Type B pancreatic cell (in vitro differentiated cells): ENCODE measurements around the gene ERV3-1. TPM values are rescaled to one million over a fixed set of nuclear protein-coding genes. Genes with fewer than 3 reads are reported as not detected.
"Not testable (repeated sequence)": the region's sequence is repeated elsewhere in the genome, so short reads cannot be mapped to it uniquely, and the experiment has no call there.

ENCODE experiments used
- DNase-seq: peaks from one replicate; pipeline ENCODE4 v3.0.0; 2021; ENCODE audit warnings: mixed read lengths; ENCODE audit not compliant: unreplicated experiment; ENCODE audit errors: extremely low spot score
- H3K27ac Mint-ChIP-seq: 2 replicates; pipeline ENCODE4 v1.8.0; 2021; ENCODE audit warnings: mild to moderate bottlenecking, mixed read lengths
- H3K27me3 Mint-ChIP-seq: 2 replicates; pipeline ENCODE4 v1.8.0; 2021; ENCODE audit warnings: mixed read lengths
- H3K36me3 Mint-ChIP-seq: 2 replicates; pipeline ENCODE4 v1.8.0; 2021; ENCODE audit warnings: mixed read lengths
- H3K4me1 Mint-ChIP-seq: one replicate; pipeline ENCODE4 v1.8.0; 2021; ENCODE audit warnings: mixed read lengths; ENCODE audit not compliant: unreplicated experiment
- H3K4me3 Mint-ChIP-seq: 2 replicates; pipeline ENCODE4 v1.8.0; 2021; ENCODE audit warnings: mild to moderate bottlenecking, mixed read lengths
- H3K9me3 Mint-ChIP-seq: 2 replicates; pipeline ENCODE4 v1.8.0; 2021; ENCODE audit warnings: mixed read lengths
- CTCF ChIP-seq: fragments of 200-600 bp; sonication (generic); conservative IDR thresholded peaks from 2 replicates; pipeline ENCODE4 v1.5.0; 2021; ENCODE audit warnings: antibody characterized with exemption, mild to moderate bottlenecking
- total RNA-seq: library from RNA; stranded (reverse); gene quantifications from 2 replicates; pipeline ENCODE4 v1.2.1, GENCODE V29; 2021; ENCODE audit warnings: low replicate concordance

Gene ERV3-1
- total RNA-seq, 1 donor from 2014 or later: 31.6 TPM

GRCh38 chr7:65037740-65038688 lies 31.5 kb upstream of the ERV3-1 start:
- TF ChIP-seq CTCF: peak; percentile 71
- Mint-ChIP-seq H3K4me3 (peak overlapping the region; percentile 84), H3K4me1 (peaks cover 13% of the 10 kb centered on the region), H3K27ac (peak overlapping the region; percentile 82), H3K36me3 (no peaks in the 10 kb centered on the region), H3K27me3 (no peaks in the 10 kb centered on the region), H3K9me3 (no peaks in the 10 kb centered on the region)
- peak; percentile 93 for DNase-seq

- H3K36me3 Mint-ChIP-seq, H3K9me3 Mint-ChIP-seq, H3K27me3 Mint-ChIP-seq, H3K4me3 Mint-ChIP-seq, DNase-seq, H3K27ac Mint-ChIP-seq: not testable (repeated sequence)
- peaks cover 13% of the 10 kb centered on the region for H3K4me1 Mint-ChIP-seq
These were observed 30.0 kb upstream of the ERV3-1 start for GRCh38 chr7:65036526-65036925.

GRCh38 chr7:65035469-65035868 lies 29.0 kb upstream of the ERV3-1 start:
- H3K36me3 Mint-ChIP-seq, H3K27ac Mint-ChIP-seq, DNase-seq, H3K27me3 Mint-ChIP-seq, H3K9me3 Mint-ChIP-seq: not testable (repeated sequence)
- peak overlapping the region; percentile 17 for H3K4me3 Mint-ChIP-seq
- peaks cover 13% of the 10 kb centered on the region for H3K4me1 Mint-ChIP-seq

- H3K9me3 Mint-ChIP-seq, H3K4me3 Mint-ChIP-seq, H3K27ac Mint-ChIP-seq, DNase-seq, H3K4me1 Mint-ChIP-seq, H3K27me3 Mint-ChIP-seq, H3K36me3 Mint-ChIP-seq: not testable (repeated sequence)
These were observed 27.8 kb upstream of the ERV3-1 start for GRCh38 chr7:65034120-65034782.

GRCh38 chr7:65033391-65033790 lies 26.9 kb upstream of the ERV3-1 start:
- not testable (repeated sequence) for H3K4me1 Mint-ChIP-seq, H3K9me3 Mint-ChIP-seq, H3K27ac Mint-ChIP-seq, H3K4me3 Mint-ChIP-seq, H3K27me3 Mint-ChIP-seq, DNase-seq, H3K36me3 Mint-ChIP-seq

GRCh38 chr7:65025023-65025422 lies 18.5 kb upstream of the ERV3-1 start:
- not testable (repeated sequence) for H3K36me3 Mint-ChIP-seq, H3K27ac Mint-ChIP-seq, H3K4me3 Mint-ChIP-seq, DNase-seq, H3K9me3 Mint-ChIP-seq, H3K27me3 Mint-ChIP-seq, H3K4me1 Mint-ChIP-seq

- not testable (repeated sequence) for H3K27me3 Mint-ChIP-seq, H3K4me3 Mint-ChIP-seq, H3K36me3 Mint-ChIP-seq, H3K9me3 Mint-ChIP-seq, DNase-seq, H3K27ac Mint-ChIP-seq, H3K4me1 Mint-ChIP-seq
These were observed 14.5 kb upstream of the ERV3-1 start for GRCh38 chr7:65020978-65021377.

GRCh38 chr7:65009881-65010280 lies 3.4 kb upstream of the ERV3-1 start:
- not testable (repeated sequence) for H3K27ac Mint-ChIP-seq, H3K27me3 Mint-ChIP-seq, DNase-seq, H3K36me3 Mint-ChIP-seq, H3K9me3 Mint-ChIP-seq, H3K4me3 Mint-ChIP-seq
- H3K4me1 Mint-ChIP-seq: peaks cover 19% of the 10 kb centered on the region

GRCh38 chr7:65009394-65009793 lies 2.9 kb upstream of the ERV3-1 start:
- H3K9me3 Mint-ChIP-seq, H3K27me3 Mint-ChIP-seq, H3K4me3 Mint-ChIP-seq, H3K27ac Mint-ChIP-seq, DNase-seq: not testable (repeated sequence)
- Mint-ChIP-seq H3K4me1 (peaks cover 19% of the 10 kb centered on the region), H3K36me3 (peaks cover 11% of the 10 kb centered on the region)

GRCh38 chr7:65007036-65007435 lies 549 bp upstream of the ERV3-1 start:
- peak; percentile 20 for DNase-seq
- Mint-ChIP-seq H3K4me1 (peaks cover 23% of the 10 kb centered on the region), H3K36me3 (peaks cover 29% of the 10 kb centered on the region), H3K4me3 (peak overlapping the region; percentile 98), H3K9me3 (peaks cover 12% of the 10 kb centered on the region), H3K27ac (peak overlapping the region; percentile 96)
- not testable (repeated sequence) for H3K27me3 Mint-ChIP-seq
